SK-N-SH (cell line): ENCODE results near the gene JMJD4. TPM values are rescaled to one million over a fixed set of nuclear protein-coding genes. Genes with fewer than 3 reads are reported as not detected.

Experiments
- CTCF ChIA-PET: fragments of 300-600, 350-600 bp; formaldehyde crosslinking; extraction: SDS; loops from one replicate; lab custom pipeline; 2021; lab: Yijun Ruan, JAX
- POLR2A ChIA-PET: fragments of 350-600 bp; sonication (Branson Sonifier 250); formaldehyde crosslinking; extraction: SDS; loops from one replicate; lab custom pipeline; 2020; ENCODE audit warnings: antibody characterized with exemption, inconsistent platforms; lab: Yijun Ruan, JAX
- DNase-seq: peaks from one replicate; pipeline ENCODE4 v3.0.0; 2012
- H2AFZ ChIP-seq: fragments of 200-600 bp; sonication (generic); 2 replicates; pipeline ENCODE4 v1.8.1; 2016; ENCODE audit warnings: antibody characterized with exemption, mild to moderate bottlenecking, low read depth
- H3F3A ChIP-seq: fragments of 200-600 bp; sonication (generic); replicated peaks from 2 replicates; pipeline ENCODE3; 2016; ENCODE audit warnings: antibody characterized with exemption, mild to moderate bottlenecking; ENCODE audit not compliant: insufficient read depth
- H3K27ac ChIP-seq, 2 experiments: fragments of 200-500 bp in 1 of 2; fragments of 200-600 bp in 1 of 2; sonication (Bioruptor generic) in 1 of 2; sonication (generic), shearing (Covaris generic) in 1 of 2; 2 replicates each; pipeline versions ENCODE4 v1.5.1 to v1.6.1; 2014 to 2016; ENCODE audit warnings: low read depth in 2 of 2, inconsistent platforms in 1 of 2, low read length in 1 of 2, mild to moderate bottlenecking in 1 of 2, mixed read lengths in 1 of 2
- H3K27me3 ChIP-seq: fragments of 200-600 bp; sonication (generic), shearing (Covaris generic); 2 replicates; pipeline ENCODE4 v1.6.1; 2016; ENCODE audit warnings: mixed run types; ENCODE audit not compliant: insufficient read depth
- H3K36me3 ChIP-seq, 2 experiments: fragments of 200-500 bp in 1 of 2; fragments of 200-600 bp in 1 of 2; sonication (Bioruptor generic) in 1 of 2; sonication (generic) in 1 of 2; replicated peaks in 1 of 2; 2 replicates each; pipeline versions ENCODE3 to v1.5.1; 2014 to 2016; ENCODE audit warnings: low read length in 1 of 2, mild to moderate bottlenecking in 1 of 2; ENCODE audit not compliant: insufficient read depth in 2 of 2, control insufficient read depth in 1 of 2
- H3K4me1 ChIP-seq, 2 experiments: fragments of 200-500 bp in 1 of 2; fragments of 200-600 bp in 1 of 2; sonication (Bioruptor generic) in 1 of 2; sonication (generic), shearing (Covaris generic) in 1 of 2; 2 replicates each; pipeline versions ENCODE4 v1.5.1 to v1.6.1; 2014 to 2016; ENCODE audit warnings: low read depth in 1 of 2, low read length in 1 of 2, mixed run types in 1 of 2; ENCODE audit not compliant: insufficient read depth in 2 of 2, control insufficient read depth in 1 of 2
- H3K4me2 ChIP-seq: fragments of 200-600 bp; sonication (generic), shearing (Covaris generic); 2 replicates; pipeline ENCODE4 v1.6.1; 2017; ENCODE audit warnings: mixed run types
- H3K4me3 ChIP-seq, 2 experiments: fragments of 200-500 bp in 1 of 2; fragments of 200-600 bp in 1 of 2; sonication (Bioruptor generic) in 1 of 2; sonication (generic), shearing (Covaris generic) in 1 of 2; 2 replicates each; pipeline versions ENCODE4 v1.5.1 to v1.8.1; 2014 to 2016; ENCODE audit warnings: low read depth in 2 of 2, inconsistent platforms in 1 of 2, low read length in 1 of 2, mild to moderate bottlenecking in 1 of 2, mixed read lengths in 1 of 2, moderate library complexity in 1 of 2
- H3K79me2 ChIP-seq: fragments of 200-600 bp; sonication (generic); 2 replicates; pipeline ENCODE4 v1.8.1; 2017; ENCODE audit warnings: mild to moderate bottlenecking; ENCODE audit not compliant: insufficient read depth
- H3K9ac ChIP-seq: fragments of 200-600 bp; sonication (generic); 2 replicates; pipeline ENCODE4 v1.6.1; 2017; ENCODE audit warnings: mixed run types
- H3K9me2 ChIP-seq: fragments of 200-600 bp; sonication (generic); 2 replicates; pipeline ENCODE4 v1.6.1; 2017; ENCODE audit warnings: mixed run types
- H3K9me3 ChIP-seq: fragments of 200-600 bp; sonication (generic); 2 replicates; pipeline ENCODE4 v1.6.1; 2017; ENCODE audit warnings: mixed run types, mild to moderate bottlenecking, moderate library complexity
- H4K20me1 ChIP-seq: fragments of 200-600 bp; sonication (generic); 2 replicates; pipeline ENCODE4 v1.6.1; 2017; ENCODE audit warnings: mild to moderate bottlenecking, mixed run types; ENCODE audit not compliant: insufficient read depth
- CHD2 ChIP-seq: fragments of 150-350 bp; IDR thresholded peaks from 2 replicates; pipeline ENCODE4 v1.6.1; 2018; ENCODE audit warnings: low read length; ENCODE audit not compliant: partially characterized antibody
- CTCF ChIP-seq: fragments of 200-600 bp; sonication (generic); IDR thresholded peaks from 2 replicates; pipeline ENCODE4 v1.6.1; 2017; ENCODE audit warnings: antibody characterized with exemption, mild to moderate bottlenecking, moderate library complexity
- FOSL2 ChIP-seq: IDR thresholded peaks from 2 replicates; pipeline ENCODE4 v1.4.0; 2012; ENCODE audit warnings: low read depth, mild to moderate bottlenecking, moderate library complexity, borderline replicate concordance
- FOXJ3 ChIP-seq: sonication (generic); formaldehyde crosslinking; IDR thresholded peaks from 2 replicates; pipeline ENCODE4 v1.5.1; 2020; ENCODE audit warnings: mild to moderate bottlenecking, missing genetic modification reagents
- FOXM1 ChIP-seq: IDR thresholded peaks from 2 replicates; pipeline ENCODE4 v1.4.0; 2012; ENCODE audit warnings: low read depth, mild to moderate bottlenecking
- GABPA ChIP-seq: IDR thresholded peaks from 2 replicates; pipeline ENCODE4 v1.4.0; 2012; ENCODE audit warnings: low read depth, mild to moderate bottlenecking
- JUND ChIP-seq: IDR thresholded peaks from 2 replicates; pipeline ENCODE4 v1.4.0; 2012
- MAX ChIP-seq: IDR thresholded peaks from 2 replicates; pipeline ENCODE4 v1.4.0; 2012; ENCODE audit warnings: low read depth
- MXI1 ChIP-seq: IDR thresholded peaks from 2 replicates; pipeline ENCODE4 v1.6.1; 2012; ENCODE audit warnings: mild to moderate bottlenecking, low read depth, low read length, improper control_type of control experiment
- NRF1 ChIP-seq: IDR thresholded peaks from 2 replicates; pipeline ENCODE4 v1.6.1; 2012; ENCODE audit warnings: low read depth, mild to moderate bottlenecking, low read length
- RCOR1 ChIP-seq: fragments of 150-350 bp; IDR thresholded peaks from 2 replicates; pipeline ENCODE4 v1.6.1; 2017; ENCODE audit warnings: antibody characterized with exemption, low read length
- REST ChIP-seq: IDR thresholded peaks from 2 replicates; pipeline ENCODE4 v1.6.1; 2012; ENCODE audit warnings: mild to moderate bottlenecking, low read depth, low read length, moderate library complexity
- RXRA ChIP-seq: IDR thresholded peaks from 2 replicates; pipeline ENCODE4 v1.4.0; 2012; ENCODE audit warnings: low read depth, mild to moderate bottlenecking, borderline replicate concordance
- SMC3 ChIP-seq: IDR thresholded peaks from 2 replicates; pipeline ENCODE4 v1.6.1; 2012; ENCODE audit warnings: low read depth, low read length, improper control_type of control experiment
- TAF1 ChIP-seq: IDR thresholded peaks from 2 replicates; pipeline ENCODE4 v1.6.1; 2012; ENCODE audit warnings: low read depth, mild to moderate bottlenecking, low read length, moderate library complexity, borderline replicate concordance
- TCF12 ChIP-seq: IDR thresholded peaks from 2 replicates; pipeline ENCODE4 v1.4.0; 2012
- TEAD4 ChIP-seq: IDR thresholded peaks from 2 replicates; pipeline ENCODE4 v1.4.0; 2012; ENCODE audit warnings: mild to moderate bottlenecking, borderline replicate concordance; ENCODE audit not compliant: insufficient read depth
- USF1 ChIP-seq: IDR thresholded peaks from 2 replicates; pipeline ENCODE4 v1.4.0; 2012; ENCODE audit warnings: low read depth, borderline replicate concordance
- YY1 ChIP-seq: IDR thresholded peaks from 2 replicates; pipeline ENCODE4 v1.4.0; 2012; ENCODE audit warnings: low read depth, mild to moderate bottlenecking
- WGBS: methylation state at CpG from one replicate; pipeline ENCODE4 v1.1.6; 2017; ENCODE audit warnings: low lambda C conversion rate; 5-methylcytosine and 5-hydroxymethylcytosine counted together
- polyA plus RNA-seq, 3 experiments: library from polyadenylated mRNA; depleted of rRNA; stranded (reverse); fragments of >200 nt; gene quantifications; 2 replicates each; pipeline ENCODE4 v1.2.3, GENCODE V29; 2012

The JMJD4 gene
- polyA plus RNA-seq, 1 of the 3 experiments (the other 2 are of a cell fraction) = 15.0 TPM

- TF ChIP-seq CTCF = no peak
- TF ChIP-seq TAF1 = no peak
- TF ChIP-seq JUND = no peak
- no peak for TF ChIP-seq FOXM1
- no peak for TF ChIP-seq YY1
- no peak for TF ChIP-seq FOXJ3 (CRISPR knock-in tag)
- no peak for TF ChIP-seq CHD2
Observed at GRCh38 chr1:227758366-227758765, 23.3 kb upstream of the JMJD4 start (continued).

GRCh38 chr1:227757781-227758180, 22.7 kb upstream of the JMJD4 start:
- Histone ChIP-seq H3F3A (peaks cover 10% of the 10 kb centered on the region), H3K4me1 (peaks cover 14 to 18% of the 10 kb centered on the region in 2 experiments), H3K9ac (no peak overlapping the region), H3K27ac (no peak overlapping the region), H3K79me2 (peaks cover 38% of the 10 kb centered on the region), H3K9me2 (no peaks in the 10 kb centered on the region), H3K4me3 (no peak overlapping the region), H3K36me3 (peaks cover 21 to 54% of the 10 kb centered on the region in 2 experiments), H3K9me3 (no peaks in the 10 kb centered on the region), H2AFZ (no peak overlapping the region), H3K4me2 (no peak overlapping the region), H4K20me1 (peaks cover 31% of the 10 kb centered on the region), H3K27me3 (no peaks in the 10 kb centered on the region)
- ChIA-PET POLR2A (no interaction called here), CTCF (interaction anchor here (1.2 to 1.9 kb wide), 5 partner anchors 8 to 242 kb away, joined by 4 to 11 read pairs (median 4); partner anchors contain the start of gene WNT9A)
- DNase-seq = no peak
- 100% methylated on average over 1 of the region's 2 CpGs for WGBS
- TF ChIP-seq MAX (no peak), GABPA (no peak), SMC3 (no peak), TAF1 (no peak), MXI1 (no peak), RXRA (no peak), YY1 (no peak), FOSL2 (no peak), TCF12 (no peak), REST (no peak), USF1 (no peak), RCOR1 (no peak), JUND (no peak), CTCF (no peak), FOXM1 (no peak), TEAD4 (no peak), NRF1 (no peak)
